ENCODE data around the gene POLRMT. TPM values are rescaled to one million over a fixed set of nuclear protein-coding genes. Genes with fewer than 3 reads are reported as not detected.

Gene POLRMT
- polyA plus RNA-seq, 1 of the 3 experiments (the other 2 are of a cell fraction): 38.2 TPM

DNA sequence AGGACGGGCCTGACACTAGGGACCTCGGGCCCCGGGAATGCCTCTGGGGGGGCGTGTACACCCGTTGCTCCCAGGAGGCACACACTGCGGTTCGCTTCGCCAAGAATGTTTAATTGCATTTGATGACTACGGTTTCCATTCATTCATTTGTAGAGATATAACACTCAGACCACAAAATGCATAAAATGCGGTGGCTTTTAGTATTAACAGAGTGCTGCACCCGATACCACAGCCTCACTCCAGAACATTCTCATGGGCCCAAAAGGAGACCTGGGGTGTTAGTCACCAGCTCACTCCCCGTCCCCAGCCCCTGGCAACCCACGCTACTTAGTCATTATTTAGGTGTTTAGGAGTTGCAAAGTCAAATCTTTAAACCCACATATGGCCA is 21.9 kb downstream of the POLRMT start:
- CTCF ChIA-PET: interaction anchor here (1.4 to 2.4 kb wide), 2 partner anchors 17 to 27 kb away, joined by 4 to 8 read pairs; no protein-coding TSS in a partner anchor
- POLR2A ChIA-PET: interaction anchor here (0.8 kb wide), 1 partner anchor 11 kb away, joined by 3 read pairs; no protein-coding TSS in a partner anchor
- Histone ChIP-seq H3K9me3 (no peaks in the 10 kb centered on the region), H2AFZ (ENCODE audit: low read depth) (no peak overlapping the region), H3K4me3 (ENCODE audit: low read depth in 2 of 2, low read length in 1 of 2) (no peak overlapping the region), H4K20me1 (ENCODE audit: insufficient read depth) (no peaks in the 10 kb centered on the region), H3K9me2 (no peaks in the 10 kb centered on the region), H3K27me3 (ENCODE audit: insufficient read depth) (no peaks in the 10 kb centered on the region), H3K4me2 (peak overlapping the region; percentile 40), H3K9ac (no peak overlapping the region; the same call in 1 of the 2 replicates), H3K4me1 (ENCODE audit: control insufficient read depth in 1 of 2, insufficient read depth in 2 of 2, low read depth in 1 of 2, low read length in 1 of 2) (peaks cover 5 to 33% of the 10 kb centered on the region in 2 experiments; a peak in 3 of 4 replicates), H3K36me3 (replicated peaks in 1 of 2; ENCODE audit: control insufficient read depth in 1 of 2, insufficient read depth in 2 of 2, low read length in 1 of 2) (peaks cover 0 to 10% of the 10 kb centered on the region in 2 experiments), H3F3A (replicated peaks; ENCODE audit: insufficient read depth) (peaks cover 22% of the 10 kb centered on the region), H3K79me2 (ENCODE audit: insufficient read depth) (no peaks in the 10 kb centered on the region), H3K27ac (ENCODE audit: low read depth in 2 of 2, low read length in 1 of 2) (peak overlapping the region; percentile 78 to 81)
- DNase-seq: no peak
- peak; percentile 11; the same call in 1 of the 2 replicates for TF ChIP-seq FOSL2 (IDR thresholded peaks at IDR 0.05; ENCODE audit: borderline replicate concordance, low read depth)
- TF ChIP-seq RAD21 (IDR thresholded peaks at IDR 0.05; ENCODE audit: low read length): no peak
- 45% methylated on average over 10 of the region's 13 CpGs for WGBS (ENCODE audit: low lambda C conversion rate)

GRCh38 chr19:610801-611480 is 22.4 kb downstream of the POLRMT start:
- Histone ChIP-seq H3K27me3 (ENCODE audit: insufficient read depth) (no peaks in the 10 kb centered on the region), H3F3A (replicated peaks; ENCODE audit: insufficient read depth) (peaks cover 26% of the 10 kb centered on the region), H3K4me1 (ENCODE audit: control insufficient read depth in 1 of 2, insufficient read depth in 2 of 2, low read depth in 1 of 2, low read length in 1 of 2) (peaks cover 5 to 33% of the 10 kb centered on the region in 2 experiments; a peak in 3 of 4 replicates), H3K4me2 (peak overlapping the region; percentile 40), H3K79me2 (ENCODE audit: insufficient read depth) (no peaks in the 10 kb centered on the region), H2AFZ (ENCODE audit: low read depth) (0 out of 2 replicates have a peak overlapping the region, but pooled peaks have one; percentile 22), H4K20me1 (ENCODE audit: insufficient read depth) (no peaks in the 10 kb centered on the region), H3K9me2 (no peaks in the 10 kb centered on the region), H3K27ac (ENCODE audit: low read depth in 2 of 2, low read length in 1 of 2) (peak overlapping the region; percentile 78 to 81), H3K9me3 (no peaks in the 10 kb centered on the region), H3K9ac (peak overlapping the region; percentile 51), H3K4me3 (ENCODE audit: low read depth in 2 of 2, low read length in 1 of 2) (no peak overlapping the region), H3K36me3 (replicated peaks in 1 of 2; ENCODE audit: control insufficient read depth in 1 of 2, insufficient read depth in 2 of 2, low read length in 1 of 2) (peaks cover 0 to 10% of the 10 kb centered on the region in 2 experiments)
- peak; percentile 87 for DNase-seq
- ChIA-PET CTCF (interaction anchor here (2.4 kb wide), 1 partner anchor 26 kb away, joined by 8 read pairs; no protein-coding TSS in a partner anchor), POLR2A (interaction anchor here (0.8 kb wide), 1 partner anchor 12 kb away, joined by 3 read pairs; no protein-coding TSS in a partner anchor)
- 46% methylated on average over 14 of the region's 36 CpGs for whole genome bisulfite sequencing (ENCODE audit: low lambda C conversion rate)
- TF ChIP-seq RFX5 (IDR thresholded peaks at IDR 0.05; ENCODE audit: low read length): no peak
- TF ChIP-seq ZBTB33 (IDR thresholded peaks at IDR 0.05; ENCODE audit: borderline replicate concordance, low read depth): no peak
- peak; percentile 73 for TF ChIP-seq GATA2 (CRISPR knock-in tag; IDR thresholded peaks at IDR 0.05)
- TF ChIP-seq MXI1 (IDR thresholded peaks at IDR 0.05; ENCODE audit: low read depth, low read length): no peak
- no peak for TF ChIP-seq USF2 (IDR thresholded peaks at IDR 0.05; ENCODE audit: borderline replicate concordance, low read depth, low read length)
- TF ChIP-seq MAX (IDR thresholded peaks at IDR 0.05; ENCODE audit: low read depth): no peak
- no peak for TF ChIP-seq FOXM1 (IDR thresholded peaks at IDR 0.05; ENCODE audit: low read depth)
- no peak for TF ChIP-seq JUND (IDR thresholded peaks at IDR 0.05)
- TF ChIP-seq CTCF (IDR thresholded peaks at IDR 0.05): no peak
- peak; percentile 15; the same call in 1 of the 2 replicates for TF ChIP-seq NFIC (IDR thresholded peaks at IDR 0.05; ENCODE audit: borderline replicate concordance)
- no peak for TF ChIP-seq MEF2A (IDR thresholded peaks at IDR 0.05; ENCODE audit: borderline replicate concordance, low read depth)
- TF ChIP-seq POLR2AphosphoS5 (IDR thresholded peaks at IDR 0.05; ENCODE audit: low read depth, low read length): 0 out of 2 replicates have a peak, but pooled peaks have one; percentile 33
- TF ChIP-seq FOXJ3 (CRISPR knock-in tag; IDR thresholded peaks at IDR 0.05): no peak
- TF ChIP-seq EP300 (IDR thresholded peaks at IDR 0.05; ENCODE audit: borderline replicate concordance in 1 of 2, low read depth in 1 of 2, low read length in 1 of 2): no peak
- no peak for TF ChIP-seq FOSL2 (IDR thresholded peaks at IDR 0.05; ENCODE audit: borderline replicate concordance, low read depth)
- no peak for TF ChIP-seq YY1 (IDR thresholded peaks at IDR 0.05; ENCODE audit: low read depth)
- TF ChIP-seq TEAD4 (IDR thresholded peaks at IDR 0.05; ENCODE audit: borderline replicate concordance, insufficient read depth): no peak

All from SK-N-SH (cell line).